KG1 (cell line): Measurements from ENCODE around the gene PDE6D.

Source experiments
- DNase-seq: peaks from one replicate; lab custom pipeline; 2025; lab: John Stamatoyannopoulos, UW

PDE6D gene

GRCh38 chr2:231682603-231683291 is 98.3 kb downstream of the PDE6D start:
- DNase-seq = no peak
